ENCODE results near the gene MYL1. TPM values are rescaled to one million over a fixed set of nuclear protein-coding genes. Genes with fewer than 3 reads are reported as not detected.

Gene MYL1
- total RNA-seq, 1 experiment from 2014 or later: not detected

DNA sequence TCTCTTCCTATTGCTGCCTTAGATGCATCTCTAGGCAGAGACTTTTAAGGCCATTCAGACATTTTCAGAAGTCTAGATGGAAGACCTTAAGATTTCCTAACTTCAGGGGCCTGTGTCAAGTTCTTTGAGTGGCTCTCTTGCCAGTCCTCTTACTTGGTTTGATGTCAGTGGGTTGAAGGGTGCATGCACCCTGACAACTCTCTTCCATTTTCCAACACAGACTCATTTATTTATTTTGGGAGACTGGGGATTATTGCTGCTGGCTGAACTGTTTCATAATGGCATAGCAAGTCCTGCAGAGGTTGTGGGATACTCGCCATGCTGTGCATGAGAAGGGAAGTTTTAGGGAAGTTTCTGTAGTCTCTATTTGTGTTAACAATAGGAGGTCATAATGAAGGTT, 50.7 kb downstream of the MYL1 start:
- no peak for DNase-seq (ENCODE audit: low spot score)
- Mint-ChIP-seq H3K9me3 (no peaks in the 10 kb centered on the region), H3K36me3 (no peaks in the 10 kb centered on the region), H3K4me3 (no peak overlapping the region), H3K27ac (no peak overlapping the region), H3K27me3 (ENCODE audit: low read depth) (no peaks in the 10 kb centered on the region), H3K4me1 (peaks cover 3% of the 10 kb centered on the region; the same call in 1 of the 2 replicates)
- POLR2A ChIA-PET: no interaction called here
- no peak for ATAC-seq
- no peak for TF ChIP-seq ZNF121 (CRISPR knock-in tag; IDR thresholded peaks at IDR 0.05)
- CTCF ChIA-PET: no interaction called here

GRCh38 chr2:210263841-210264240, 51.1 kb downstream of the MYL1 start:
- H3K27me3 Mint-ChIP-seq (ENCODE audit: low read depth): no peaks in the 10 kb centered on the region
- TF ChIP-seq ATF2 (CRISPR knock-in tag; IDR thresholded peaks at IDR 0.05; ENCODE audit: borderline replicate concordance, low read depth): no peak
- TF ChIP-seq PREB (CRISPR knock-in tag; IDR thresholded peaks at IDR 0.05; ENCODE audit: borderline replicate concordance): no peak
- TF ChIP-seq, protein P1, sequence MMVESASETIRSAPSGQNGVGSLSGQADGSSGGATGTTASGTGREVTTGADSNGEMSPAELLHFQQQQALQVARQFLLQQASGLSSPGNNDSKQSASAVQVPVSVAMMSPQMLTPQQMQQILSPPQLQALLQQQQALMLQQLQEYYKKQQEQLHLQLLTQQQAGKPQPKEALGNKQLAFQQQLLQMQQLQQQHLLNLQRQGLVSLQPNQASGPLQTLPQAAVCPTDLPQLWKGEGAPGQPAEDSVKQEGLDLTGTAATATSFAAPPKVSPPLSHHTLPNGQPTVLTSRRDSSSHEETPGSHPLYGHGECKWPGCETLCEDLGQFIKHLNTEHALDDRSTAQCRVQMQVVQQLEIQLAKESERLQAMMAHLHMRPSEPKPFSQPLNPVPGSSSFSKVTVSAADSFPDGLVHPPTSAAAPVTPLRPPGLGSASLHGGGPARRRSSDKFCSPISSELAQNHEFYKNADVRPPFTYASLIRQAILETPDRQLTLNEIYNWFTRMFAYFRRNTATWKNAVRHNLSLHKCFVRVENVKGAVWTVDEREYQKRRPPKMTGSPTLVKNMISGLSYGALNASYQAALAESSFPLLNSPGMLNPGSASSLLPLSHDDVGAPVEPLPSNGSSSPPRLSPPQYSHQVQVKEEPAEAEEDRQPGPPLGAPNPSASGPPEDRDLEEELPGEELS (CRISPR knock-in tag; IDR thresholded peaks at IDR 0.05): no peak
- TF ChIP-seq AFF4 (CRISPR knock-in tag; IDR thresholded peaks at IDR 0.05; ENCODE audit: borderline replicate concordance): no peak
- no peak for TF ChIP-seq RORB (CRISPR knock-in tag; IDR thresholded peaks at IDR 0.05)
- TF ChIP-seq ZNF263 (CRISPR knock-in tag; IDR thresholded peaks at IDR 0.05; ENCODE audit: low read depth): no peak
- TF ChIP-seq, protein P2, sequence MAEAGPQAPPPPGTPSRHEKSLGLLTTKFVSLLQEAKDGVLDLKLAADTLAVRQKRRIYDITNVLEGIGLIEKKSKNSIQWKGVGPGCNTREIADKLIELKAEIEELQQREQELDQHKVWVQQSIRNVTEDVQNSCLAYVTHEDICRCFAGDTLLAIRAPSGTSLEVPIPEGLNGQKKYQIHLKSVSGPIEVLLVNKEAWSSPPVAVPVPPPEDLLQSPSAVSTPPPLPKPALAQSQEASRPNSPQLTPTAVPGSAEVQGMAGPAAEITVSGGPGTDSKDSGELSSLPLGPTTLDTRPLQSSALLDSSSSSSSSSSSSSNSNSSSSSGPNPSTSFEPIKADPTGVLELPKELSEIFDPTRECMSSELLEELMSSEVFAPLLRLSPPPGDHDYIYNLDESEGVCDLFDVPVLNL (CRISPR knock-in tag; IDR thresholded peaks at IDR 0.05; ENCODE audit: borderline replicate concordance, low read depth): no peak
- TF ChIP-seq, protein P3, sequence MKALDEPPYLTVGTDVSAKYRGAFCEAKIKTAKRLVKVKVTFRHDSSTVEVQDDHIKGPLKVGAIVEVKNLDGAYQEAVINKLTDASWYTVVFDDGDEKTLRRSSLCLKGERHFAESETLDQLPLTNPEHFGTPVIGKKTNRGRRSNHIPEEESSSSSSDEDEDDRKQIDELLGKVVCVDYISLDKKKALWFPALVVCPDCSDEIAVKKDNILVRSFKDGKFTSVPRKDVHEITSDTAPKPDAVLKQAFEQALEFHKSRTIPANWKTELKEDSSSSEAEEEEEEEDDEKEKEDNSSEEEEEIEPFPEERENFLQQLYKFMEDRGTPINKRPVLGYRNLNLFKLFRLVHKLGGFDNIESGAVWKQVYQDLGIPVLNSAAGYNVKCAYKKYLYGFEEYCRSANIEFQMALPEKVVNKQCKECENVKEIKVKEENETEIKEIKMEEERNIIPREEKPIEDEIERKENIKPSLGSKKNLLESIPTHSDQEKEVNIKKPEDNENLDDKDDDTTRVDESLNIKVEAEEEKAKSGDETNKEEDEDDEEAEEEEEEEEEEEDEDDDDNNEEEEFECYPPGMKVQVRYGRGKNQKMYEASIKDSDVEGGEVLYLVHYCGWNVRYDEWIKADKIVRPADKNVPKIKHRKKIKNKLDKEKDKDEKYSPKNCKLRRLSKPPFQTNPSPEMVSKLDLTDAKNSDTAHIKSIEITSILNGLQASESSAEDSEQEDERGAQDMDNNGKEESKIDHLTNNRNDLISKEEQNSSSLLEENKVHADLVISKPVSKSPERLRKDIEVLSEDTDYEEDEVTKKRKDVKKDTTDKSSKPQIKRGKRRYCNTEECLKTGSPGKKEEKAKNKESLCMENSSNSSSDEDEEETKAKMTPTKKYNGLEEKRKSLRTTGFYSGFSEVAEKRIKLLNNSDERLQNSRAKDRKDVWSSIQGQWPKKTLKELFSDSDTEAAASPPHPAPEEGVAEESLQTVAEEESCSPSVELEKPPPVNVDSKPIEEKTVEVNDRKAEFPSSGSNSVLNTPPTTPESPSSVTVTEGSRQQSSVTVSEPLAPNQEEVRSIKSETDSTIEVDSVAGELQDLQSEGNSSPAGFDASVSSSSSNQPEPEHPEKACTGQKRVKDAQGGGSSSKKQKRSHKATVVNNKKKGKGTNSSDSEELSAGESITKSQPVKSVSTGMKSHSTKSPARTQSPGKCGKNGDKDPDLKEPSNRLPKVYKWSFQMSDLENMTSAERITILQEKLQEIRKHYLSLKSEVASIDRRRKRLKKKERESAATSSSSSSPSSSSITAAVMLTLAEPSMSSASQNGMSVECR (CRISPR knock-in tag; IDR thresholded peaks at IDR 0.05; ENCODE audit: borderline replicate concordance): no peak
- no peak for TF ChIP-seq CREB1 (CRISPR knock-in tag; IDR thresholded peaks at IDR 0.05)
- TF ChIP-seq ZNF281 (CRISPR knock-in tag; IDR thresholded peaks at IDR 0.05): no peak
- TF ChIP-seq AR (CRISPR knock-in tag; IDR thresholded peaks at IDR 0.05): no peak

More at GRCh38 chr2:210263841-210264240, 51.1 kb downstream of the MYL1 start:
- ATAC-seq: no peak
- DNase-seq (ENCODE audit: low spot score): no peak
- Mint-ChIP-seq H3K36me3 (no peaks in the 10 kb centered on the region), H3K4me3 (no peak overlapping the region), H3K27ac (no peak overlapping the region), H3K4me1 (no peaks in the 10 kb centered on the region), H3K9me3 (no peaks in the 10 kb centered on the region)
- CTCF ChIA-PET: no interaction called here
- POLR2A ChIA-PET: no interaction called here

All from WTC11 (cell line).